ENCODE results near the gene GYS2. TPM values are rescaled to one million over a fixed set of nuclear protein-coding genes. Genes with fewer than 3 reads are reported as not detected.

Gene GYS2
- total and polyA plus RNA-seq, 2 of the 4 experiments (the other 2 are of a cell fraction): not detected

GRCh38 chr12:21631367-21631766 is 26.7 kb upstream of the GYS2 start:
- no peak for ATAC-seq (ENCODE audit: low read depth)
- CTCF ChIA-PET: no interaction called here
- in situ Hi-C loops (cut with MboI; ENCODE audit: low sequenced_read_pairs): no loop called here

More at GRCh38 chr12:21631367-21631766, 26.7 kb upstream of the GYS2 start:
- no peak overlapping the region for H3K56ac ChIP-seq (ENCODE audit: extremely low read depth, insufficient read depth, low read length)
- no peak for TF ChIP-seq SMC3 (IDR thresholded peaks at IDR 0.05; ENCODE audit: low read depth, low read length)
- no peak overlapping the region for H3K4me3 ChIP-seq (ENCODE audit: insufficient read depth, low read depth, low read length)
- H3K9ac ChIP-seq (ENCODE audit: low read depth, low read length): no peak overlapping the region
- H3K18ac ChIP-seq (ENCODE audit: low read depth, low read length): no peak overlapping the region
- H4K20me1 ChIP-seq (ENCODE audit: insufficient read depth, low read length): no peaks in the 10 kb centered on the region
- no peak overlapping the region for H2BK20ac ChIP-seq (ENCODE audit: low read depth, low read length)
- no peak overlapping the region for H3K27ac ChIP-seq (ENCODE audit: insufficient read depth, low read length)
- DNase-seq: no peak
- POLR2A ChIA-PET (ENCODE audit: unreplicated experiment): interaction anchor here (0.9 kb wide), 1 partner anchor 13 kb away, joined by 10 read pairs; no protein-coding TSS in a partner anchor
- WGBS, 2 experiments (ENCODE audit: extremely low coverage in 2 of 2, insufficient read length in 1 of 2): no CpG with 5 or more reads among the region's 2 CpGs
- peaks cover 15% of the 10 kb centered on the region for H3K36me3 ChIP-seq (ENCODE audit: control insufficient read depth, insufficient read depth, low read length)
- H3K27me3 ChIP-seq (ENCODE audit: control insufficient read depth, insufficient read depth, low read length): no peaks in the 10 kb centered on the region
- no peak overlapping the region for H4K8ac ChIP-seq (ENCODE audit: low read depth in 2 of 2, low read length in 2 of 2)
- H3K79me1 ChIP-seq (ENCODE audit: low read depth in 1 of 2, low read length in 2 of 2): no peaks in the 10 kb centered on the region
- BruUV-seq (replicated peaks): no TSS peak
- H3K23ac ChIP-seq (ENCODE audit: low read depth, low read length): no peak overlapping the region
- dilution Hi-C loops (cut with HindIII; ENCODE audit: low sequenced_read_pairs, unreplicated experiment): no loop called here
- no peak overlapping the region for H2BK120ac ChIP-seq (ENCODE audit: low read depth, low read length)
- no peak overlapping the region for H2BK15ac ChIP-seq (ENCODE audit: low read depth, low read length)
- intact Hi-C loops (cut with micrococcal nuclease): no loop called here
- no peak overlapping the region for H3K4ac ChIP-seq (ENCODE audit: low read depth, low read length)
- H2AK5ac ChIP-seq (ENCODE audit: low read depth, low read length): no peak overlapping the region
- H3K9me3 ChIP-seq (ENCODE audit: control insufficient read depth, insufficient read depth, low read length): no peaks in the 10 kb centered on the region
- H3K4me2 ChIP-seq (ENCODE audit: low read depth, low read length): no peak overlapping the region
- H2BK5ac ChIP-seq (ENCODE audit: low read depth, low read length, poor library complexity, severe bottlenecking): no peak overlapping the region
- H3K9me1 ChIP-seq (ENCODE audit: insufficient read depth, low read length): no peaks in the 10 kb centered on the region
- H4K91ac ChIP-seq (ENCODE audit: insufficient read depth, low read depth, low read length): no peak overlapping the region
- H4K5ac ChIP-seq (ENCODE audit: low read depth, low read length): no peak overlapping the region
- no peak overlapping the region for H3K14ac ChIP-seq (replicated peaks; ENCODE audit: low read depth, low read length)
- no peak overlapping the region for H2AFZ ChIP-seq (replicated peaks; ENCODE audit: low read length, poor library complexity)
- no peak overlapping the region for H2AK9ac ChIP-seq (replicated peaks; ENCODE audit: low read depth, low read length, poor library complexity)
- H3K4me1 ChIP-seq (ENCODE audit: control insufficient read depth, insufficient read depth, low read length): no peaks in the 10 kb centered on the region

All from IMR-90 (cell line).